Peyer's patch (tissue), 4 donors: ENCODE results near the gene AMZ1. TPM values are rescaled to one million over a fixed set of nuclear protein-coding genes. Genes with fewer than 3 reads are reported as not detected.

Experiments used
- total RNA-seq, 4 donors: library from RNA; depleted of rRNA; stranded (reverse); fragments of >200 nt; gene quantifications; one replicate each; pipeline ENCODE4 v1.1.0, GENCODE V29; 2016

AMZ1 gene
- total RNA-seq, 4 donors from 2014 or later, result 0.67 TPM; not detected in 3

Other genes starting within 250 kb of the AMZ1 start
- gene GRIFIN, start 211.8 kb upstream of the AMZ1 start, total RNA-seq, result not detected
- gene LFNG, start 168.4 kb upstream of the AMZ1 start, total RNA-seq, result 100 to 1,000 TPM in 1 of 4 donors, 10 to 100 TPM in 3; 22.3 to 104 (median 41.7) TPM
- 10 to 100 TPM; 43.3 to 73.3 (median 54.1) TPM for gene BRAT1, start 132.7 kb upstream of the AMZ1 start, total RNA-seq
- 100 to 1,000 TPM in 1 of 4 donors, 10 to 100 TPM in 3; 30.0 to 159 (median 72.2) TPM for gene IQCE, start 129.2 kb upstream of the AMZ1 start, total RNA-seq
- gene TTYH3, start 56.2 kb upstream of the AMZ1 start, total RNA-seq, result 10 to 100 TPM; 61.8 to 99.9 (median 83.4) TPM
- gene GNA12, start 156.1 kb downstream of the AMZ1 start, total RNA-seq, result 10 to 100 TPM; 11.0 to 68.5 (median 20.4) TPM